Gastroesophageal sphincter (tissue), 3 donors: ENCODE data around the gene MKLN1.

Experiments
- CTCF ChIP-seq, 4 experiments: fragments of 200-600 bp in 2 of 4; fragments of 450-650 bp in 2 of 4; sonication (generic) in 1 of 4; IDR thresholded peaks; one replicate each; pipeline ENCODE4 v1.5.1; 2017 to 2019; ENCODE audit warnings: antibody characterized with exemption in 4 of 4, mild to moderate bottlenecking in 2 of 4, moderate library complexity in 2 of 4
- EP300 ChIP-seq: sonication (generic); formaldehyde crosslinking; IDR thresholded peaks from one replicate; pipeline ENCODE4 v1.6.1; 2017; ENCODE audit warnings: antibody characterized with exemption, mild to moderate bottlenecking
- POLR2A ChIP-seq, 2 donors: fragments of 450-650 bp; IDR thresholded peaks; one replicate each; pipeline ENCODE4 v1.6.1; 2017; ENCODE audit warnings: antibody characterized with exemption in 2 of 2, mild to moderate bottlenecking in 2 of 2, moderate library complexity in 1 of 2
- POLR2AphosphoS5 ChIP-seq: sonication (generic); formaldehyde crosslinking; IDR thresholded peaks from one replicate; pipeline ENCODE4 v1.6.1; 2017; ENCODE audit warnings: antibody characterized with exemption

GRCh38 chr7:131292141-131292905 is 35.4 kb upstream of the MKLN1 start:
- no peak for TF ChIP-seq EP300
- no peak for TF ChIP-seq POLR2A (IDR thresholded peaks at IDR 0.05)
- no peak for TF ChIP-seq CTCF (IDR thresholded peaks at IDR 0.05)
- no peak for TF ChIP-seq POLR2AphosphoS5
